ENCODE data around the gene KRTAP5-5.

GRCh38 chr11:1675536-1676228, 46.1 kb downstream of the KRTAP5-5 start:
- TF ChIP-seq SRF (IDR thresholded peaks at IDR 0.05; ENCODE audit: low read depth, low read length) (no peak), EZH2 (IDR thresholded peaks at IDR 0.05; ENCODE audit: low read depth, low read length, severe bottlenecking) (no peak), POLR2A (IDR thresholded peaks at IDR 0.05; ENCODE audit: control extremely low read depth in 1 of 2, low read depth in 2 of 2, low read length in 2 of 2) (no peak), CTCF (IDR thresholded peaks at IDR 0.05; ENCODE audit: control extremely low read depth in 1 of 3, insufficient read depth in 1 of 3, low read depth in 1 of 3, low read length in 3 of 3) (no peak), SIX5 (IDR thresholded peaks at IDR 0.05; ENCODE audit: low read depth, low read length) (no peak), CHD1 (IDR thresholded peaks at IDR 0.05; ENCODE audit: low read depth, low read length) (no peak), GABPA (IDR thresholded peaks at IDR 0.05; ENCODE audit: borderline replicate concordance, insufficient read depth, low read length) (no peak), EGR1 (IDR thresholded peaks at IDR 0.05; ENCODE audit: borderline replicate concordance, low read depth, low read length) (no peak), SP1 (IDR thresholded peaks at IDR 0.05; ENCODE audit: low read depth, low read length) (no peak), CREB1 (IDR thresholded peaks at IDR 0.05) (no peak), POLR2AphosphoS5 (IDR thresholded peaks at IDR 0.05; ENCODE audit: low read depth, low read length) (no peak), RNF2 (IDR thresholded peaks at IDR 0.05; ENCODE audit: borderline replicate concordance, low read depth, low read length, missing control alignments, poor library complexity, severe bottlenecking) (no peak)
